Ovary (tissue), 9 donors: ENCODE data around the gene RING1. TPM values are rescaled to one million over a fixed set of nuclear protein-coding genes. Genes with fewer than 3 reads are reported as not detected.

Experiments
- DNase-seq, 5 donors: peaks; one replicate each; pipeline ENCODE4 v3.0.0-alpha.2; 2019 to 2020
- H3K27ac ChIP-seq, 2 donors: fragments of 200-600 bp; one replicate each; pipeline versions ENCODE4 v1.5.1 to v1.8.0; 2019 to 2022
- H3K27me3 ChIP-seq: fragments of 200-600 bp; one replicate; pipeline ENCODE4 v1.8.0; 2022
- H3K36me3 ChIP-seq: fragments of 200-600 bp; sonication (generic); one replicate; pipeline ENCODE4 v1.5.1; 2019
- H3K4me1 ChIP-seq: one replicate; pipeline ENCODE4 v1.8.1; 2013; ENCODE audit warnings: mild to moderate bottlenecking, moderate library complexity; ENCODE audit not compliant: insufficient read depth
- H3K4me3 ChIP-seq: fragments of 200-600 bp; sonication (generic); one replicate; pipeline ENCODE4 v1.5.1; 2017
- H3K9me3 ChIP-seq, 2 donors: fragments of 200-600 bp in 1 of 2; sonication (generic) in 1 of 2; one replicate each; pipeline versions ENCODE4 v1.5.1 to v1.8.1; 2013 to 2019; ENCODE audit warnings: mild to moderate bottlenecking in 1 of 2, moderate library complexity in 1 of 2
- CTCF ChIP-seq, 3 donors: fragments of 450-650 bp in 2 of 3; fragments of 200-600 bp in 1 of 3; IDR thresholded peaks; one replicate each; pipeline versions ENCODE4 v1.5.1 to v1.8.0; 2016 to 2022; ENCODE audit warnings: antibody characterized with exemption in 3 of 3, mild to moderate bottlenecking in 1 of 3
- EP300 ChIP-seq: sonication (generic); formaldehyde crosslinking; IDR thresholded peaks from one replicate; pipeline ENCODE4 v1.6.1; 2017; ENCODE audit warnings: antibody characterized with exemption
- POLR2A ChIP-seq: fragments of 450-650 bp; IDR thresholded peaks from one replicate; pipeline ENCODE4 v1.6.1; 2017; ENCODE audit warnings: antibody characterized with exemption, mild to moderate bottlenecking, moderate library complexity
- WGBS, 3 donors: extraction: QIAGEN DNeasy Blood & Tissue Kit in 1 of 3; methylation state at CpG; one replicate each; pipeline versions ENCODE4 v1.1.5 to v1.1.7; 2013 to 2017; 5-methylcytosine and 5-hydroxymethylcytosine counted together
- intact Hi-C, 4 donors: fragments of 100-400 bp; cut with DNase I; formaldehyde crosslinking; loops; one replicate each; pipeline versions ENCODE4 v1.11.0 to v1.15.1; 2022 to 2023
- polyA plus RNA-seq, 2 donors: library from polyadenylated mRNA; stranded (reverse); fragments of 200-250 nt in 1 of 2; fragments of 350-450 nt in 1 of 2; fragmentation: Illumina TruSeq in 1 of 2; extraction: RNeasy Lipid Tissue Mini Kit (QIAGEN cat#74804) in 1 of 2; gene quantifications; one replicate each; pipeline ENCODE4 v1.2.3, GENCODE V29; 2013 to 2014
- total RNA-seq, 7 donors: library from RNA; depleted of rRNA in 2 of 7; stranded (reverse); fragments of >200 nt in 2 of 7; fragmentation: NEBNext Ultra II Directional in 3 of 7; extraction: Animal tissue kit (Norgen Biotek cat#: 25700) in 3 of 7; gene quantifications; one replicate each; pipeline versions ENCODE4 v1.1.0 to v1.2.4, GENCODE V29; 2016 to 2023
- donor health status: DM: no; HTN: no; CAD: no; lungs with moderate emphysema.
- donor health status: DM: no; HTN: no; CAD: no.
- donor health status: Bipolar disorder and iron deficiency.
- donor health status: DM: yes; HTN: yes; CAD: no.
- donor health status: DM: no; HTN: no; CAD: no.
- donor health status: DM: yes; HTN: yes; CAD: no.

Gene RING1
- total and polyA plus RNA-seq, 9 donors, result 20.7 to 70.6 (median 51.7) TPM

GRCh38 chr6:33213989-33214335 lies 5.7 kb downstream of the RING1 start:
- Histone ChIP-seq H3K4me3 (peak overlapping the region; percentile 36), H3K27ac (no peak overlapping the region), H3K4me1 (peaks cover 11% of the 10 kb centered on the region), H3K27me3 (no peaks in the 10 kb centered on the region), H3K9me3 (no peaks in the 10 kb centered on the region), H3K36me3 (no peaks in the 10 kb centered on the region)
- no peak for DNase-seq
- 8 to 17% (median 13%) methylated on average over 9 of the region's 9 CpGs for WGBS, 3 donors
- intact Hi-C loops, result no loop called here
- TF ChIP-seq EP300 (no peak), POLR2A (no peak), CTCF (IDR thresholded peaks at IDR 0.05) (no peak)

GRCh38 chr6:33215271-33216116 lies 7.2 kb downstream of the RING1 start:
- DNase-seq, result no peak

GRCh38 chr6:33216117-33216649 lies 7.9 kb downstream of the RING1 start:
- peaks cover 11% of the 10 kb centered on the region for H3K4me1 ChIP-seq
- WGBS, 3 donors, result 73 to 88% (median 77%) methylated on average over 4 of the region's 4 CpGs
- no peak for DNase-seq
- H3K27ac ChIP-seq, result no peak overlapping the region
- intact Hi-C loops, result no loop called here
- H3K36me3 ChIP-seq, result no peaks in the 10 kb centered on the region
- no peaks in the 10 kb centered on the region for H3K9me3 ChIP-seq
- TF ChIP-seq POLR2A, result no peak
- TF ChIP-seq EP300, result no peak
- no peak for TF ChIP-seq CTCF (IDR thresholded peaks at IDR 0.05)
- no peaks in the 10 kb centered on the region for H3K27me3 ChIP-seq
- no peak overlapping the region for H3K4me3 ChIP-seq

More at GRCh38 chr6:33215271-33216116, 7.2 kb downstream of the RING1 start:
- no peaks in the 10 kb centered on the region for H3K9me3 ChIP-seq
- H3K27me3 ChIP-seq, result no peaks in the 10 kb centered on the region
- intact Hi-C loops, result no loop called here
- WGBS, 3 donors, result 65 to 79% (median 76%) methylated on average over 9 of the region's 9 CpGs
- no peak overlapping the region for H3K27ac ChIP-seq
- H3K4me1 ChIP-seq, result peaks cover 11% of the 10 kb centered on the region
- TF ChIP-seq CTCF (IDR thresholded peaks at IDR 0.05) (no peak), EP300 (no peak), POLR2A (no peak)
- no peaks in the 10 kb centered on the region for H3K36me3 ChIP-seq
- H3K4me3 ChIP-seq, result no peak overlapping the region

GRCh38 chr6:33217246-33217645 lies 8.9 kb downstream of the RING1 start:
- Histone ChIP-seq H3K9me3 (no peaks in the 10 kb centered on the region), H3K4me1 (peaks cover 11% of the 10 kb centered on the region), H3K27ac (no peak overlapping the region), H3K4me3 (no peak overlapping the region), H3K27me3 (no peaks in the 10 kb centered on the region), H3K36me3 (no peaks in the 10 kb centered on the region)
- TF ChIP-seq CTCF (IDR thresholded peaks at IDR 0.05) (no peak), POLR2A (no peak), EP300 (no peak)
- WGBS, 3 donors, result 88 to 89% (median 88%) methylated on average over 6 of the region's 6 CpGs
- no peak for DNase-seq
- intact Hi-C loops, result no loop called here
